Dedifferentiated amniotic fluid mesenchymal stem cell (primary cell): ENCODE measurements around the gene PLA2G6.
"Not testable (repeated sequence)": the region's sequence is repeated elsewhere in the genome, so short reads cannot be mapped to it uniquely, and the experiment has no call there.

Experiments
- DNase-seq: peaks from one replicate; pipeline ENCODE4 v3.0.0-alpha.2; 2016; ENCODE audit errors: extremely low spot score

The PLA2G6 gene

GRCh38 chr22:38190581-38190980 lies 9.0 kb upstream of the PLA2G6 start:
- no peak for DNase-seq

GRCh38 chr22:38189104-38189503 lies 7.5 kb upstream of the PLA2G6 start:
- no peak for DNase-seq

- DNase-seq: no peak
Observed at GRCh38 chr22:38187413-38188212, 6.0 kb upstream of the PLA2G6 start.

- DNase-seq: no peak
Observed at GRCh38 chr22:38186429-38186828, 4.8 kb upstream of the PLA2G6 start.

GRCh38 chr22:38184788-38185187 lies 3.2 kb upstream of the PLA2G6 start:
- no peak for DNase-seq

- no peak for DNase-seq
Observed at GRCh38 chr22:38180841-38181452, 683 bp downstream of the PLA2G6 start.

- DNase-seq: not testable (repeated sequence)
Observed at GRCh38 chr22:38178605-38178937, 3.1 kb downstream of the PLA2G6 start.

- DNase-seq: peak; percentile 82
Observed at GRCh38 chr22:38177926-38178604, 3.6 kb downstream of the PLA2G6 start.

- DNase-seq: not testable (repeated sequence)
Observed at GRCh38 chr22:38177571-38177925, 4.1 kb downstream of the PLA2G6 start.

GRCh38 chr22:38177044-38177443 lies 4.6 kb downstream of the PLA2G6 start:
- DNase-seq: no peak

GRCh38 chr22:38176170-38176741 lies 5.4 kb downstream of the PLA2G6 start:
- DNase-seq: peak; percentile 75

GRCh38 chr22:38175206-38176118 lies 6.2 kb downstream of the PLA2G6 start:
- no peak for DNase-seq

- no peak for DNase-seq
Observed at GRCh38 chr22:38174626-38175025, 7.0 kb downstream of the PLA2G6 start.

GRCh38 chr22:38173641-38173906 lies 8.1 kb downstream of the PLA2G6 start:
- DNase-seq: no peak

GRCh38 chr22:38172832-38173640 lies 8.6 kb downstream of the PLA2G6 start:
- DNase-seq: no peak

GRCh38 chr22:38171927-38172831 lies 9.5 kb downstream of the PLA2G6 start:
- DNase-seq: no peak

- DNase-seq: no peak
Observed at GRCh38 chr22:38170469-38170868, 11.2 kb downstream of the PLA2G6 start.

- no peak for DNase-seq
Observed at GRCh38 chr22:38169116-38169515, 12.5 kb downstream of the PLA2G6 start.

GRCh38 chr22:38167988-38168407 lies 13.6 kb downstream of the PLA2G6 start:
- DNase-seq: no peak
